GM15510 (cell line): ENCODE data around the gene BTG1.

Experiments used
- POLR2A ChIP-seq: IDR thresholded peaks from 3 replicates; pipeline ENCODE4 v1.6.1; 2011; ENCODE audit warnings: borderline replicate concordance; ENCODE audit not compliant: insufficient read length; ENCODE audit errors: extremely low read depth

Gene BTG1

DNA sequence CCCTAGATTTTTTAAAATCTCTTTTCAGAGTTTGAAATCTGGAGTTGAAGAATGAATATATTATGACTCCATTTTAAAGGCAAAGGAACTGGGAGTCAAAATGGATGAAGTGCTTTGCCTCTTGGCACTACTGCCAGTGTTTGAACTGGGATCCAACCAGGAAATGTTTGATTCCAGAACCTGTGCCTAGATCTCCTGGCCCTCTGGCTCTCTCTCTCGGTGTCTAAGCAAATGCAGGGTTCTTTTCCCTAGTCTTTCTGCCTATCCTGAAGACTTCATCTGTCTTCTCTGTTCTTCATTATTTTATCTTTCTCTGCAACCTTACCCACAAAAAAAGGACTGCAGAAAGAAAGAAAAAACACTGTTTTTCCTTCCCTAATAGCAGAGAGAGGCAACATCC lies 17.0 kb downstream of the BTG1 start:
- no peak for TF ChIP-seq POLR2A

DNA sequence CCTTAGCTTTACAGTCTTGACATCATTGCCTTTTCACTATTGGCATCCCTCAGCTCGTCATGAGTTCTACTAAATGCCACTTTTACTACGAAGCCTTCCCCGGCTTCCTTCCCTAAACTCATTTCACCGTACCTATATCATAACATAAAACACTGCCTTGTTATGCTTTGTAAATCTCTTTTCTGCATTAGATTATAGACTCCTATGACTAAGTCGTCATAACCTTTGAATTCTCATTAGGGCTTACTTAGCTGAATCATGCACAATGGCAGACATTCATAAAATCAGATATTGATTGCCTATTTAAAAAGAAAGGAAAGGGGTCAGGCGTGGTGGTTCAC lies 21.0 kb downstream of the BTG1 start:
- TF ChIP-seq POLR2A = no peak

DNA sequence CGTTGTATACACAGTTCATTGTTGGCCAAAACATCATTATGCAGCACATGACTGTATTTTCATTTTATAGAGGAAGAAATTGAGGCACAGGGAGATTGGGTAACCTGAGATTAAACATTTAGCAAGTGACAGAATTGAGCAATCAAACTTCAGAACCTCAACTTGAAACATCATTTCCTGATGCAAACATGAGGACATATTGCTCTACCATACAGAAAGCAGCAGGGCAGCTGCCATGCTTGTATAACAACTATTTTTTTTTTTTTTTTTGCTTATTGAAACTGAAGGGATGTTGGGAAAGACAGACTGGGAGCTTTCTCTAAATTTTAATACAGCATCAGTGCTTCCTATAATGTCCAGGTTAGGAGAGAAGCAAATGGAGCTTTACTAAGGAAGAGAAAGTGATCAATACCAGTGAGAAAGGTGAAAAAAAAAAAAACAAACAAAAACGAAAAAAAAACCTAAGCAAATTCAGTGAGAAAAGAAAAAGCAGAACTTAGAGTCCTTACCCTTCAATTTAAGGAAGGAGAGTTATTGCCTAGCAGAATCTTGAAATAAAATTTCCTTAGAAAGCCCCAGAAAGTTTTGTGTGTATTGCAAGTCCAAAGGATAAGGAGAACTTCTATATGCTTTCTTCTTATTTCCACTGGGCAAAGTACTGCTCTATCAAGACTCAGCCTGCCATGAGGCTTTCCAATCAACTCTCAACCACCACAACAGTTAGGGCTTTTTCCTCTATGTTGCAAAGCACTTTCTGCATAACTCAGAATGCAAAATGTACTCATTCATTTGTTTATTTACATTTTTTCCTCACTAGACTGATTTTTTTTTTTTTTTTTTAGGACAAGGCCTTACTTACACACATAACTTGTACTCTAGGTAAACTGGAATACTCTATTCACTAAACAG lies 21.6 kb downstream of the BTG1 start:
- TF ChIP-seq POLR2A = no peak

DNA sequence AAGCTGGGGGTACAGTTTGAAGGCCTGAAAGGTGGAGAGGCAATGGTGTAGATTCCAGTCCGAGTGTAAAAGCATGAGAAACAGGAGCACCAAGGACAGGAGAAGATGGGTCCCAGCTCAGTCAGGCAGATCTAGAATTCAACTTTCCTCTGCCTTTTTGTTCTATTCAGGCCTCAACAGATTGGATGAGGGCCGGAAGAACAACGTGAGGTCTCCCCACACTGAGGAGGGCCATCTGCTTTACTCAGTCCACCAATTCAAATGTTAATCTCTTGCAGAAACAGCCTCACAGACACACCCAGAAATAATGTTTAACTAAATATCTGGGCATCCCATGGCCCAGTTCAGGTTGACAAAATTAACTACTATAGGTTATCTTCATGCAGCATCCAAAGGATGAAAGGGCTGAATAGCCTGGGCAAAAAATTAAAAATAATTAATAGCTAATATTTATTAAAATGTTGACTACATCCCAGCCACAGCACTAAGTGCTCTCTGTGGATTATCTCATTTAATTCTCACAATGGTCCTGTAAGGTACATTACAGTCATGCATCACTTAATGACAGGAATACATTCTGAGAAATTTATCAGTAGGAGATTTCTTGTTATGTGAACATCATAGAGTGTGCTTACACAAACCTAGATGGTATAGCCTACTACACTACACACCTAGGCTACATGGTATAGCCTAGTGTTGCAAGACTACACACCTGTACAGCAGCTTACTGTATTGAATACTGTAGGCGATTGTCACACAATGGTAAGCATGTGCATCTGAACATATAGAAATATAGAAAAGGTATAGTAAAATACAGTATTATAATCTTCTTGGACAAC lies 22.5 kb downstream of the BTG1 start:
- no peak for TF ChIP-seq POLR2A

DNA sequence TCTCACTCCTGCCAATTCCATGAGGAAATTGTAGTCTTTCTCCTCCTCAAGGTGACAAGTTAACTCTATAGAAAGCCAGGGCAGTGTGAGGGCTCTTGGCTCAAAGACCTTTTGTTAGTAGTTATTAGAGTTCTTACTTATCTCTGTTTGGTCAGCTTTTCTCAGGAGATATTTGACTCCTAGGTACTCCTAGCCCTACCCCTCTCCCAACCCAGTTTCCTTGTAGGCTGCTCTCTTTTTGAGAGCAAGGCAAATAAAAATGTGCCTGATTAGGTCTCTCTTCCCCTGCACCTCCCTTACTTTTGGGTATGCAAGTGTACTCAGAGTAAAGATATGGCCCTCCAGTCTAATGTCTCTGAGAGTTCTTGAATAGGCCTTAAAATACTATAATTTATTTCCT lies 23.8 kb downstream of the BTG1 start:
- TF ChIP-seq POLR2A = no peak

GRCh38 chr12:92118826-92119536 lies 26.7 kb downstream of the BTG1 start:
- no peak for TF ChIP-seq POLR2A

GRCh38 chr12:92114834-92115233 lies 30.8 kb downstream of the BTG1 start:
- no peak for TF ChIP-seq POLR2A

GRCh38 chr12:92111256-92111655 lies 34.4 kb downstream of the BTG1 start:
- no peak for TF ChIP-seq POLR2A

DNA sequence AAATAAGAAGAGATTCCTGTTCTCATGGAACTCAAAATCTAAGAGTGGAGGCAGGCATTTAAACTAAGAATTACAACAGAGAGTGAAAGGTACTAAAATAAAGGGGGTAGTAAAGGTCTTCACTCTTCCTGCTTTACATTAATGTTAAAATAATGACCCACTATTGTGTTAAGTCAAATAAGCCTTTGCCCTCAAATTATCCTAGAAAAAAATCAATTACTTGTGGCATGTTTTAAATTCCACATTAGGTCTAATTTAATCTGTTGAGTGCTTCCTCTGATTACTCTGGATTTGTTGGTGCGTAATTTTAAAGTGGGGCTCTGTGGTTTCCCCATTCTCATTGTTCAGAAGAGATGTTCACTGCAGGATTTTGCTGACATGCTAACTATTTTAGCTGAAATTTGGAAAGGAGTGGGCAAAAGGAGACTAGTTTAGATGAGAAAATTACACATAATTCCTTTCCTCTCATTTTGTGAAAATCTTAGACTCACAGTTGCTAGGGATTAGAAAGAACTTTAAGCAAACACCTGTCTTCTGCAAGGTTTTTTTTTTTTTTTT lies 35.5 kb downstream of the BTG1 start:
- TF ChIP-seq POLR2A = no peak

DNA sequence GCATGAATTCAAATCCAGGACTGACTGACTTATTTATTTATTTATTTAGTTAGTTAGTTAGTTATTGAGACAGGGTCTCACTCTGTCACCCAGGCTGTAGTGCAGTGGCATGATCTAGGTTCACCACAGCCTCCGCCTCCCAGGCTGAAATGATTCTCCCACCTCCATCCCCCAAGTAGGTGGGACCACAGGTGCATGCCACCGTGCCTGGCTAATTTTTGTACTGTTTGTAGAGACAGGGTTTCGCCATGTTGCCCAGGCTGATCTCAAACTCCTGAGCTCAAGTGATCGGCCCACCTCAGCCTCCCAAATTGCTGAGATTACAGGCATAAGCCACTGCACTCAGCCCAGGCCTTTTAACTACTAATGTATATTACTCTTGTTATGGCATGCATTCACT lies 36.0 kb downstream of the BTG1 start:
- TF ChIP-seq POLR2A = no peak

- TF ChIP-seq POLR2A = no peak
Measured at GRCh38 chr12:92108651-92109050, 37.0 kb downstream of the BTG1 start.

GRCh38 chr12:92107621-92108131 lies 38.0 kb downstream of the BTG1 start:
- TF ChIP-seq POLR2A = no peak

- no peak for TF ChIP-seq POLR2A
Measured at GRCh38 chr12:92107094-92107493, 38.6 kb downstream of the BTG1 start.

DNA sequence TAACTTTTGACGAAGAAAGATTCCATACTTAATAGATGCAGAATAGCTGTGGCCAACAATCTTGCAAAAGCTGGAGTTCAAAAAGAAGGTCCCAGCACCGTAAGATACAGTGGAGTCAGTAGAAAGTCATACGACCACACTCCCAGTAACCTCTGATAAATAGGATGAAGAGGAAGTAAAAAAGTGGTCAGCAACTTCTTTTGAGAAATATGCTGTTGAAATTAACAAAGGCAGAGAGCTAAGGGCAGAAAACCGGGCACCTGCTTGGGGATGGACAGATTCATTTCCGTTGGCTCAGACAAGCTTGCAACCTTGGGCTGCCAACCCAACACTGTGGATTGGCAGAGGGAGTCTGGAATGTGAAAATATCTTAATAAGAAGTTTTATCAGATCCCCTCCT lies 40.0 kb downstream of the BTG1 start:
- no peak for TF ChIP-seq POLR2A

DNA sequence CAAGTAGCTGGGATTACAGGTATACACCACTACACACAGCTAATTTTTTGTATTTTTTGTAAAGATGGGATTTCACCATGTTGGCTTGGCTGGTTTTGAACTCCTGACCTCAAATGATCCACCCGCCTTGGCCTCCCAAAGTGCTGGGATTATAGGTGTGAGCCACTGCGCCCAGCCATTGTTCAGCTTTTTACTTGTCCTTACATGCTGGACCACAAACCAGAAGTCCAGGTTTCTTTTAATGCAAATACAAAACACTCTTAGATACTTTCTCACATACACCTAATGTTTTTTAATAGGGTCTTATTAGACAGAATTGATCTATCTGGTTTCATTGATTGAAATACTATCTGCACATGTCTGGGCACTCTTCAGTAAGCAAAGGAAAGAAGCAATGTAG lies 40.5 kb downstream of the BTG1 start:
- TF ChIP-seq POLR2A = no peak
